Measurements from ENCODE around the gene LBHD2.

LBHD2 gene

DNA sequence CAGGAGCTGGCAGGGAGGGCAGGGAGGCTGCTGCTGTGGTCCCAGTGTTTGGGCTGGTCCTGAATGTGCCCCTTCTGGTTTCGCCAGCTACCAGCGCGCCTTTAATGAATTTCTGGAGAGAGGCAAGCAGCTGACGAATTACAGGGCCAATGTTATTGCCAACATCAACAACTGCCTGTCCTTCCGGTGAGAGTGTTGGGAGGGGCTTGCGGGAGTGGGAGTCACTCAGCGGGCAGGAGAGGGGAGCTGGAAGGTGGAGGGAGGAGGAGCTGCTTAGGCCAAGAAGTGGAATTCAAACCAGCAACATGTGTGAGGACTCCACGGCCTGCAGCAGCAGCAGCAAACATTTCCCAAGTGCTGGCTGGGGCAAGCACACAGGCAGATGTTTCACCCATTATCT is 47.0 kb downstream of the LBHD2 start:
- no peak overlapping the region for H3K4me3 ChIP-seq (replicated peaks; ENCODE audit: low read depth, low read length)
- DNase-seq (ENCODE audit: extremely low read depth, low read depth): peak; percentile 76
- TF ChIP-seq, protein P1, sequence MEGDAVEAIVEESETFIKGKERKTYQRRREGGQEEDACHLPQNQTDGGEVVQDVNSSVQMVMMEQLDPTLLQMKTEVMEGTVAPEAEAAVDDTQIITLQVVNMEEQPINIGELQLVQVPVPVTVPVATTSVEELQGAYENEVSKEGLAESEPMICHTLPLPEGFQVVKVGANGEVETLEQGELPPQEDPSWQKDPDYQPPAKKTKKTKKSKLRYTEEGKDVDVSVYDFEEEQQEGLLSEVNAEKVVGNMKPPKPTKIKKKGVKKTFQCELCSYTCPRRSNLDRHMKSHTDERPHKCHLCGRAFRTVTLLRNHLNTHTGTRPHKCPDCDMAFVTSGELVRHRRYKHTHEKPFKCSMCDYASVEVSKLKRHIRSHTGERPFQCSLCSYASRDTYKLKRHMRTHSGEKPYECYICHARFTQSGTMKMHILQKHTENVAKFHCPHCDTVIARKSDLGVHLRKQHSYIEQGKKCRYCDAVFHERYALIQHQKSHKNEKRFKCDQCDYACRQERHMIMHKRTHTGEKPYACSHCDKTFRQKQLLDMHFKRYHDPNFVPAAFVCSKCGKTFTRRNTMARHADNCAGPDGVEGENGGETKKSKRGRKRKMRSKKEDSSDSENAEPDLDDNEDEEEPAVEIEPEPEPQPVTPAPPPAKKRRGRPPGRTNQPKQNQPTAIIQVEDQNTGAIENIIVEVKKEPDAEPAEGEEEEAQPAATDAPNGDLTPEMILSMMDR (IDR thresholded peaks at IDR 0.05; ENCODE audit: low read depth, low read length, missing control alignments): no peak

DNA sequence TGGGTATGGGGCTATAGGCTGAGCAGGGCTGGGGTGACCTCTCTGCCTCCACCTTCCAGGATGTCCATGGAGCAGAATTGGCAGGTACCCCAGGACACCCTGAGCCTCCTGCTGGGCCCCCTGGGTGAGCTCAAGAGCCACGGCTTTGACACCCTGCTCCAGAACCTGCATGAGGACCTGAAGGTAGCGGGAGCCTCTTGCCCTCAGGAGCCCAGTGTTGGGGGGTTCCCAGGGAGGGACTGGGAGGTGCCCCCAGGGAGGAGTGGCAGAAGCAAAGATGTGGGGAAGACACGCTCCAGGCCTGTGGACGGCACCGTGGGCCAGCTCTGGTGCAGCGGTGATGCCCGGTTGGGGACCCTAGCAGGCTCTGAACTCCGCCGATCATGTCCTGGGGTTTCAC is 47.6 kb downstream of the LBHD2 start:
- no peak overlapping the region for H3K4me3 ChIP-seq (replicated peaks; ENCODE audit: low read depth, low read length)
- TF ChIP-seq, protein P1 (IDR thresholded peaks at IDR 0.05; ENCODE audit: low read depth, low read length, missing control alignments): no peak
- no peak for DNase-seq (ENCODE audit: extremely low read depth, low read depth)

DNA sequence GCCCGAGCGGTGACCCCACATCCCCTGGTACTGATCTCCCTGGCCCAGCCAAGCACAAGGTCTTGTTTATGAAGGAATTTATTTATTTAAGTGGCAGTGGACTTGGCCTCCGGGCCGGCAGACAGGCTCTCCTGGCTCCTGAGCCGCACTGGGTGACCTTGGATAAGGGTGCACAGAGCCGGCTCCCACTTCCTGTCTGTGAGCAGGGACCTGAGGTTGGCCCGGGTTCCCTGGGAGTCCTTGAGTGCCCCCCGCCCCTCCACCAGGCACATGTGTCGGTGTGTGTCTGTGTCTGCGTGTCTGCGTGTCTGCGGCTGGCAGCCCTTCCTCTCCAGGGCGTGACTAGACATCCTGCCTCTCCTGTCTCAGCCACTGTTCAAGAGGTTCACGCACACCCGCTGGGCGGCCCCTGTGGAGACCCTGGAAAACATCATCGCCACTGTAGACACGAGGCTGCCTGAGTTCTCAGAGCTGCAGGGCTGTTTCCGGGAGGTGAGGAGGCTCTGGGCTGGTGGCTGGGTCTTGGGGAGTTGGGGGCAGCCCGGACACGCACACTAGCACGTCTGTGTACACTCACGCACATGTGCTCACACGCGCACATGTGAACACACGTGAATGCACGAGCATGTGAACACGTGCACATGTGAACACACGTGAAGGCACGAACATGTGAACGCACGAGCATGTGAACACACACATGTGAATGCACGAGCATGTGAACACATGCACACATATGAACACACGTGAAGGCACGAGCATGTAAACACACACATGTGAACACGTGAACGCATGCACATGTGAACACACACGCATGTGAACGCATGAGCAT is 48.6 kb downstream of the LBHD2 start:
- TF ChIP-seq, protein P1 (IDR thresholded peaks at IDR 0.05; ENCODE audit: low read depth, low read length, missing control alignments): no peak
- no peak for DNase-seq (ENCODE audit: extremely low read depth, low read depth)
- H3K4me3 ChIP-seq (replicated peaks; ENCODE audit: low read depth, low read length): no peak overlapping the region

DNA sequence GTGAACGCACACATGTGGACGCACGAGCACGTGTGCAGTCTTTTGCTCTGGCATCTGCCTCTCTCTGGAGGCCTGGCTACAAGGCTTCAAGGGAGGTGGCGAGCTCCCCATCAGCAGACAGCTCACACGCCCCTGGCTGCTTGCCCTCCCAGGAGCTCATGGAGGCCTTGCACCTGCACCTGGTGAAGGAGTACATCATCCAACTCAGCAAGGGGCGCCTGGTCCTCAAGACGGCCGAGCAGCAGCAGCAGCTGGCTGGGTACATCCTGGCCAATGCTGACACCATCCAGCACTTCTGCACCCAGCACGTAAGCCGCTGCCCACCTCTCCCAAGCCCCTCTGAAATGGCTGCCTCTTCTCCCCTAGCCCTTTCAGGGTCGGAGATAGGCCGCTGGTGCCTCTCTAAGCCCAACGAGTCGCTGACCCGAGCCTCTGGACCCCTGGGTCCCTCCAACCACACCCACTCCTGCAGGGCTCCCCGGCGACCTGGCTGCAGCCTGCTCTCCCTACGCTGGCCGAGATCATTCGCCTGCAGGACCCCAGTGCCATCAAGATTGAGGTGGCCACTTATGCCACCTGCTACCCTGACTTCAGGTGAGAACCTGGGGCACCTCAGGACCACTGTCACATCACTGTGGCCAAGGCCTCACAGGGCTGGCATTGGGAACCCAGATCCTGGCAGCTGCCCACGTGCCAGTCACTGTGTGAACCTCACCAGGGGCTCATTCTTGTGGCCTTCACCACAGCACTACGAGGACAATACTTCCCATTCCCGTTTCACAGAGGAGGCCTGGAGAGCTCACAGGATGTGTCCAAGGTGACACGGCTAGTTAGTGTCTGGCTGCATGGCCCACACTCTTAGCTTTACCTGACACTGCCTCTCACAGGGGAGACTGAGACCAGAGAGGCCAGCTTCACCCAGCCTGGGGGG is 49.5 kb downstream of the LBHD2 start:
- TF ChIP-seq, protein P1 (IDR thresholded peaks at IDR 0.05; ENCODE audit: low read depth, low read length, missing control alignments): no peak
- no peak for DNase-seq (ENCODE audit: extremely low read depth, low read depth)
- H3K4me3 ChIP-seq (replicated peaks; ENCODE audit: low read depth, low read length): no peak overlapping the region

DNA sequence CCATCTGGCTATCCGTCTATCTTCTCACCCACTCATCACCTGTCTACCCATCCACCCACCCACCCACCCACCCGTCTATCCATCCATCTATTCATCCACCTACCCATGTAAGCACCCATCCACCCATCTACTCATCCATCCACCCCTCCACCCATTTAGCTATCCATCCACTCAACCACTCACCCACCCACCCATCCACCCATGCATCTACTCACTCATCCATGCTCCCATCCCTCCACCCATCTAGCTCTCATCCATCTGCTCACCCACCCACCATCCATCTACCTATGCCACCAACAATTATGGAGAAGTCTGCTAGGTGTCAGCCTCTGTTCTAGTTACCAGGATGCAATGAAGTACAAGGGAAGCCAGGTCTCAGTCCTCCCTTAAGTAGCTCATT is 50.4 kb downstream of the LBHD2 start:
- TF ChIP-seq, protein P1 (IDR thresholded peaks at IDR 0.05; ENCODE audit: low read depth, low read length, missing control alignments): no peak
- DNase-seq (ENCODE audit: extremely low read depth, low read depth): no peak
- no peak overlapping the region for H3K4me3 ChIP-seq (replicated peaks; ENCODE audit: low read depth, low read length)

DNA sequence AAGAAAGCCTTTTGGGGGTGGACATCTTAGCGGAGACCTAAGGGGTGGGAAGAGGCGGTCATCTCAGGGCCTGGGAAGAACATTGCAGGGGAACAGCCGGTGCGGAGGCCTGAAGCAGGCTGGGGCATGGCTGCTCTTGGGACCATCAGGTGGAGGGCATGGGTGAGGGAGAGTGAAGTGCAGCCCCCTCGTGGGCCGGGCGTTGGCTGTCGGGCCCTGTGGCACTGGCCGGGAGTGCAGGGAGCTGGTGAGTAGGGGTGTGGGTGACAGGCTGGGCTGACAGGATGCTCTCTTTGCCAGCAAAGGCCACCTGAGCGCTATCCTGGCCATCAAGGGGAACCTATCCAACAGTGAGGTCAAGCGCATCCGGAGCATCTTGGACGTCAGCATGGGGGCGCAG is 50.9 kb downstream of the LBHD2 start:
- H3K4me3 ChIP-seq (replicated peaks; ENCODE audit: low read depth, low read length): no peak overlapping the region
- TF ChIP-seq, protein P1 (IDR thresholded peaks at IDR 0.05; ENCODE audit: low read depth, low read length, missing control alignments): no peak
- DNase-seq (ENCODE audit: extremely low read depth, low read depth): no peak
